Osteoblast (primary cell): ENCODE results near the gene ARPC4. TPM values are rescaled to one million over a fixed set of nuclear protein-coding genes. Genes with fewer than 3 reads are reported as not detected.

Source experiments
- DNase-seq: peaks from one replicate; pipeline ENCODE4 v3.0.0; 2011; ENCODE audit warnings: low spot score, mixed read lengths; ENCODE audit not compliant: insufficient read length; ENCODE audit errors: missing footprints
- H2AFZ ChIP-seq: 2 replicates; pipeline ENCODE4 v1.6.0; 2011; ENCODE audit warnings: mild to moderate bottlenecking, low read length
- H3K27ac ChIP-seq: 2 replicates; pipeline ENCODE4 v1.5.1; 2011; ENCODE audit warnings: mild to moderate bottlenecking, low read depth, low read length, moderate library complexity
- H3K27me3 ChIP-seq: 2 replicates; pipeline ENCODE4 v1.6.0; 2012; ENCODE audit warnings: mild to moderate bottlenecking, control low read depth, inconsistent platforms, low read length, moderate library complexity; ENCODE audit not compliant: insufficient read depth
- H3K36me3 ChIP-seq: 2 replicates; pipeline ENCODE4 v1.5.1; 2011; ENCODE audit warnings: mild to moderate bottlenecking, low read length, control low read depth, moderate library complexity; ENCODE audit not compliant: insufficient read depth
- H3K4me1 ChIP-seq: 2 replicates; pipeline ENCODE4 v1.5.1; 2011; ENCODE audit warnings: mild to moderate bottlenecking, low read length, control low read depth, moderate library complexity; ENCODE audit not compliant: insufficient read depth
- H3K4me2 ChIP-seq: 2 replicates; pipeline ENCODE4 v1.6.0; 2011; ENCODE audit warnings: mild to moderate bottlenecking, low read length; ENCODE audit not compliant: insufficient read depth
- H3K4me3 ChIP-seq: fragments of 200-600 bp; sonication (generic); 3 replicates; pipeline ENCODE4 v1.5.1; 2012; ENCODE audit warnings: mild to moderate bottlenecking, low read length, inconsistent platforms; ENCODE audit not compliant: insufficient read depth
- H3K79me2 ChIP-seq: 2 replicates; pipeline ENCODE4 v1.6.0; 2012; ENCODE audit warnings: mild to moderate bottlenecking, low read length, control low read depth, inconsistent platforms; ENCODE audit not compliant: insufficient read depth
- H3K9me3 ChIP-seq: 2 replicates; pipeline ENCODE4 v1.5.1; 2011; ENCODE audit warnings: low read depth, low read length, control low read depth
- H4K20me1 ChIP-seq: 2 replicates; pipeline ENCODE4 v1.6.0; 2012; ENCODE audit warnings: mild to moderate bottlenecking, low read length, control low read depth; ENCODE audit not compliant: insufficient read depth
- CTCF ChIP-seq: IDR thresholded peaks from 2 replicates; pipeline ENCODE4 v1.5.1; 2011; ENCODE audit warnings: mild to moderate bottlenecking, low read depth, low read length, moderate library complexity; ENCODE audit errors: extremely low read depth
- total RNA-seq: library from RNA; depleted of rRNA; stranded (reverse); fragments of >200 nt; gene quantifications from 2 replicates; pipeline ENCODE4 v1.2.3, GENCODE V29; 2012

The ARPC4 gene
- total RNA-seq, 1 donor, result 222 TPM

GRCh38 chr3:9746330-9746729 lies 46.6 kb upstream of the ARPC4 start:
- Histone ChIP-seq H3K4me2 (no peak overlapping the region), H4K20me1 (no peaks in the 10 kb centered on the region), H3K4me3 (no peak overlapping the region), H3K27me3 (no peaks in the 10 kb centered on the region), H3K36me3 (peaks cover 76% of the 10 kb centered on the region), H2AFZ (no peak overlapping the region), H3K79me2 (peaks cover 14% of the 10 kb centered on the region), H3K4me1 (peaks cover 34% of the 10 kb centered on the region), H3K27ac (peak overlapping the region; percentile 20), H3K9me3 (no peaks in the 10 kb centered on the region)
- DNase-seq, result peak; percentile 96
- TF ChIP-seq CTCF, result no peak

- no peak overlapping the region for H2AFZ ChIP-seq
- peak overlapping the region; percentile 15 for H3K27ac ChIP-seq
- peaks cover 37% of the 10 kb centered on the region for H3K4me1 ChIP-seq
- no peaks in the 10 kb centered on the region for H4K20me1 ChIP-seq
- no peak for TF ChIP-seq CTCF
- H3K4me2 ChIP-seq, result no peak overlapping the region
- no peaks in the 10 kb centered on the region for H3K27me3 ChIP-seq
- H3K4me3 ChIP-seq, result no peak overlapping the region
- no peaks in the 10 kb centered on the region for H3K9me3 ChIP-seq
- peak; percentile 92 for DNase-seq
- H3K79me2 ChIP-seq, result peaks cover 19% of the 10 kb centered on the region
- peaks cover 71% of the 10 kb centered on the region for H3K36me3 ChIP-seq
Observed at GRCh38 chr3:9747267-9747666, 45.6 kb upstream of the ARPC4 start.

- H3K4me3 ChIP-seq, result no peak overlapping the region
- H3K27me3 ChIP-seq, result no peaks in the 10 kb centered on the region
- no peak for DNase-seq
- H2AFZ ChIP-seq, result no peak overlapping the region
- H3K4me1 ChIP-seq, result peaks cover 37% of the 10 kb centered on the region
- no peak for TF ChIP-seq CTCF
- no peak overlapping the region for H3K4me2 ChIP-seq
- peaks cover 19% of the 10 kb centered on the region for H3K79me2 ChIP-seq
- no peaks in the 10 kb centered on the region for H3K9me3 ChIP-seq
- H3K27ac ChIP-seq, result no peak overlapping the region
- H3K36me3 ChIP-seq, result peaks cover 64% of the 10 kb centered on the region
- H4K20me1 ChIP-seq, result no peaks in the 10 kb centered on the region
Observed at GRCh38 chr3:9748031-9748430, 44.9 kb upstream of the ARPC4 start.

- Histone ChIP-seq H3K27me3 (no peaks in the 10 kb centered on the region), H3K79me2 (peaks cover 19% of the 10 kb centered on the region), H3K9me3 (no peaks in the 10 kb centered on the region), H3K4me2 (peak overlapping the region; percentile 92), H3K4me3 (peak overlapping the region; percentile 79), H3K36me3 (peaks cover 51% of the 10 kb centered on the region), H4K20me1 (no peaks in the 10 kb centered on the region), H2AFZ (peak overlapping the region; percentile 60), H3K27ac (peak overlapping the region; percentile 66), H3K4me1 (peaks cover 37% of the 10 kb centered on the region)
- no peak for TF ChIP-seq CTCF
- peak; percentile 92 for DNase-seq
Observed at GRCh38 chr3:9749296-9749644, 43.6 kb upstream of the ARPC4 start.
